Measurements from ENCODE around the gene CLDN24.

DNA sequence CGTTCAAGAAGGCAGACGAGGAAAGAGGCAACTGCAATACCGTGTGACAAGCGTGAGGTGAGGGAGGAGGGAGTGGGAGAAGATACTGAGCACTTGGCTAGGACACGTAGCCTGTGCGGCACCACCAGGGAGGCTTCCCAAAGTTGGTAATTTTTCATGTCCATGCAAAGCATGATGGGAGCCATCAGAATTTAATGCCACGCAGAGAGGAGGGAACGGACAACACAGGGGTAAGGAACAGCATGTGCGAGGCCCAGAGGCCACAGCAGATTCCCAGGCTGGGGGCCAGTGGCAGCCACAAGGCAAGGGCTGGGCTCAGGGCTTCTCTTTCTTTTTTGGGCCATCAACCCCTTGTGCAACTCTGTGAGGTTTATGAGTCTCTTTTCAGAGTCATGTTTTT is 11.0 kb upstream of the CLDN24 start:
- TF ChIP-seq, protein P1, sequence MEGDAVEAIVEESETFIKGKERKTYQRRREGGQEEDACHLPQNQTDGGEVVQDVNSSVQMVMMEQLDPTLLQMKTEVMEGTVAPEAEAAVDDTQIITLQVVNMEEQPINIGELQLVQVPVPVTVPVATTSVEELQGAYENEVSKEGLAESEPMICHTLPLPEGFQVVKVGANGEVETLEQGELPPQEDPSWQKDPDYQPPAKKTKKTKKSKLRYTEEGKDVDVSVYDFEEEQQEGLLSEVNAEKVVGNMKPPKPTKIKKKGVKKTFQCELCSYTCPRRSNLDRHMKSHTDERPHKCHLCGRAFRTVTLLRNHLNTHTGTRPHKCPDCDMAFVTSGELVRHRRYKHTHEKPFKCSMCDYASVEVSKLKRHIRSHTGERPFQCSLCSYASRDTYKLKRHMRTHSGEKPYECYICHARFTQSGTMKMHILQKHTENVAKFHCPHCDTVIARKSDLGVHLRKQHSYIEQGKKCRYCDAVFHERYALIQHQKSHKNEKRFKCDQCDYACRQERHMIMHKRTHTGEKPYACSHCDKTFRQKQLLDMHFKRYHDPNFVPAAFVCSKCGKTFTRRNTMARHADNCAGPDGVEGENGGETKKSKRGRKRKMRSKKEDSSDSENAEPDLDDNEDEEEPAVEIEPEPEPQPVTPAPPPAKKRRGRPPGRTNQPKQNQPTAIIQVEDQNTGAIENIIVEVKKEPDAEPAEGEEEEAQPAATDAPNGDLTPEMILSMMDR (IDR thresholded peaks at IDR 0.05; ENCODE audit: low read length) = no peak
- TF ChIP-seq EZH2 (optimal IDR thresholded peaks at IDR 0.05; ENCODE audit: low read depth, low read length) = no peak
